GM18507 (cell line): ENCODE results near the gene SMAD3.
"Not testable (repeated sequence)": the region's sequence is repeated elsewhere in the genome, so short reads cannot be mapped to it uniquely, and the experiment has no call there.

ENCODE experiments used
- DNase-seq: peaks from one replicate; pipeline ENCODE4 v3.0.0; 2011; ENCODE audit warnings: low read depth; ENCODE audit not compliant: insufficient read length; ENCODE audit errors: extremely low spot score
- FAIRE-seq: peaks from 2 replicates; lab custom pipeline; 2011; peaks lifted over from hg19 to GRCh38; lab: Jason Lieb, UNC

SMAD3 gene

DNA sequence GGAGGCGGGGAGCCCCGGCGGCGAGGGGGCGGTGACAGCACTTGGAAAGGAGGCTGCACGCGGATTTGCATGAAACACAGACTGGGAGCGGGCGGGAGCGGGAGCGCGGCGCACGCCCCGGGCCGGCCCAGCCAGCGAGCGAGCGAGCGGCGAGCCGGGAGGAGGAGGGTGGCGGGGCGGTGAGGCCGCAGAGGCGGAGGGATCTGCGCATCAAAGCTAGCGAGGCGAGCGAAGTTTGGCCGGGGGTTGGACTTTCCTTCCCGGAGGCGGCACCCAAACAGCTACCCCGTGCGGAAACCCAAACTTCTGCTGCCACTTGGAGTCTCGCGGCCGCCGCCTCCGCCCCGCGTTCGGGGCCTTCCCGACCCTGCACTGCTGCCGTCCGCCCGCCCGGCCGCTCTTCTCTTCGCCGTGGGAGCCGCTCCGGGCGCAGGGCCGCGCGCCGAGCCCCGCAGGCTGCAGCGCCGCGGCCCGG, at the start of gene SMAD3:
TSS of gene SMAD3 (plus strand) at position 72 of the 475 bp plus-strand sequence. CDS start 553 bp downstream, outside the sequence.
- FAIRE-seq (peak; percentile 38), DNase-seq (peak; percentile 67)

GRCh38 chr15:67017311-67017710, 48.1 kb upstream of the SMAD3 start:
- DNase-seq = no peak
- no peak for FAIRE-seq

- no peak for DNase-seq
- no peak for FAIRE-seq
These were observed 47.4 kb upstream of the SMAD3 start for GRCh38 chr15:67018026-67018425.

GRCh38 chr15:67018441-67018840, 47.0 kb upstream of the SMAD3 start:
- DNase-seq = no peak
- no peak for FAIRE-seq

DNA sequence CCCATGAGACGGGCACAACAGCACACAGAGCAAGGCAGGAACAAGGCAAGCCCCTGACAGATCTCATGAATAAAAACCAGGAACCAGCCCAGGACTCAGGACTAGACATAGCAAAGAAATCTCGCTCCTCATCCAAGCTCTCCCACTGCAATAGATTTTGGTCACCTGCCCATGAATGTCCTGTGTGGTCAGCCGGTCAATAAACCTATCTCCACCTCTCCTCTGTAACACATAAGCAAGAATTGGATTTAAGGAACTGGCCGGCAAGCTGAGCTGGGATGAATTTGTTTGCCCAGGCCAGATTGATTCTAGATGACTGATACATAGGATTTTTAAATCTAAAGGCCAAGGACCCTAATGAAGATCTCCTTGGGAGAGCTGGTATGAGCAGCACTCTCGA, 46.3 kb upstream of the SMAD3 start:
- FAIRE-seq (no peak), DNase-seq (no peak)

DNA sequence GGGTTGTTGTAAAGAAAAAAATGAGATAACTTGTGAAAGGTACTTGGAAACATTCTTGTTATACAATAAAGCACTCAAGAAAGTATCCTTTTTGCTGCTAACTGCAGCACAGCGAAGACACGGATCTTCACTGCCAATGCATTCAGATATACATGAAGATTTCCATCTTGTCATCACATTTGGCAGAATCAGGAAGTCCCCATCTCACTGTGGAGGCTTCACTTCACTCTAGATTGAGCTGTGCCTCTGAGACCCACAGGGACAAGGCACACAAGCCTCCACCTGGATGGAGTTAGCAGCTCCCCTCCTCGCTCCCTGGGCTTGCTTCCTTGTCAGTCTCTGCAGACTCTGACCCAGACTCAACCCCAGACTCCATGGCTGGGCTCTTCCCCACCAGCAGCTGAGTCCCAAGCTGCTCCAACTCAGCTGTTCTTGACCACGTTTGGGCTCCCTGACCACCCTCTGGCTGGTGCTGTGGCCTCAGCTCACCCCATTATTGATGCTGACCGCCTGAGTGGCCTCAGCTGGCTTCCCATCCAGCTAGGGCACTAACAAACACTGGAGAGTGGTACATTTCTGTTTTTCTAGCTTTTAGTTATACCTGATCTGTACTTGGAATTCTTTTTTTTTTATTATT, 45.4 kb upstream of the SMAD3 start:
- DNase-seq = no peak

GRCh38 chr15:67020668-67021067, 44.7 kb upstream of the SMAD3 start:
- not testable (repeated sequence) for FAIRE-seq, DNase-seq

More for the DNA sequence above, 45.4 kb upstream of the SMAD3 start:
- FAIRE-seq = no peak

GRCh38 chr15:67021455-67021854, 43.9 kb upstream of the SMAD3 start:
- DNase-seq (no peak), FAIRE-seq (no peak)

DNA sequence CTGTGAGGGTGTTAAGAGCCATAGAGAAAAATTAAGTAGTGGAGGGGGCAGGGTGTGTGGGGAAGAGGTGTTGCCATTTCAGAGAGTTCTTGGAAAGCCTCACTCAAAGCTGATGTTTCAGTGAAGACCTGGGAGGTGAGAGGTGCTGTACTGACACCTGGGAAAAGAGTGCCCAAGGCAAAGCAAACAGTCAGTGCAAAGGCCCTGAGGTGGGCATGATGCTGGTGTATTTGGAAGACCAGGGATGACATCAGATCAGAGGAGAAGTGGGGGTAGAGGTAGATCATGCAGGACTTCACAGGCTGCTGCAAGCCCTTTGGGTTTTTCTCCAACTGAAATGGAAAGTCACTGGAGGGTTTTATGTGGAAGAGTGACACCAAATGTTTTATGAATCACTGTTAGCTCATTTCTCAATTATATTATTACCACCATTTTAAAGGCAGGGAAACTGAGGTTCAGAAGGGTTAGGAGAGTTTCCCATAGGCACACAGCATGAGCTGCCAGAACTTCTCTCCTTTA, 42.8 kb upstream of the SMAD3 start:
- FAIRE-seq (no peak), DNase-seq (no peak)

DNA sequence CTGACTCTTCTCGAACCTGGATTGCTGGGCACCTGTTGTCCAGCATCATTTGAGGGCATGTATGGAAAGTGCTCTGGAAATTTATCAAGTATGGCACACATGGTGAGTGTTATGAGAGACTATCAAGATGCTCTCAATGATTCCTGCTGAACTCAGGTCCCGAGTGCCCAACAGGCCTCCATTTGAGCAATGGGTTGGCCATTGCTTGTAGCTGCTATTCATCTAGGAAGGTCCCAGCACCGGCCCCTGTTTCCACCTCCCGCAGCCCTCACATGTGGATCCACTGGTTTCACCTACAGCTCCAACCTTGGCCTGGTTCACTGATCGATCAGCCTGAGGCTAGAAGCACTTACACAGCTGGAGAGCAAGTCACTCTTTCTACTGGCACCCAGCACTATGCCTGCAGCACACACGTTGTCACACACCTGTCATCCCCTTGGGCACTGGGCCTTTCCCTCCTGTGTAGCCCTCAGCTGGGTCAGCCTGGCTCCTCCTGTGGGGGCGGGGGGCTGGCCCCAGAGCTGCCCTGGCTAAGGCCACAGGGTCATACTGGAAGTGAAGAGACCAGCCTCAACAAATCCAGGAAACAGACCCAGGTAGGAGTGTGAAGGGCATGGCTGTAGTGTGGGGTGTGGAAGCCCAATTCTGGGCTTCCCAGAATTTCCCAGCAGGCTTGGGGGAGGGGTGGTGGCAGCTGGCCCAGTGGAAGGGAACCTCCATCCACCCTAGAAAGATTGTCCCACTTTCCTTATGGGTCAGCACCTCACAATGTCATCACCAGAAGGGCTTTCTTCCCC, 41.7 kb upstream of the SMAD3 start:
- no peak for DNase-seq
- FAIRE-seq = no peak

DNA sequence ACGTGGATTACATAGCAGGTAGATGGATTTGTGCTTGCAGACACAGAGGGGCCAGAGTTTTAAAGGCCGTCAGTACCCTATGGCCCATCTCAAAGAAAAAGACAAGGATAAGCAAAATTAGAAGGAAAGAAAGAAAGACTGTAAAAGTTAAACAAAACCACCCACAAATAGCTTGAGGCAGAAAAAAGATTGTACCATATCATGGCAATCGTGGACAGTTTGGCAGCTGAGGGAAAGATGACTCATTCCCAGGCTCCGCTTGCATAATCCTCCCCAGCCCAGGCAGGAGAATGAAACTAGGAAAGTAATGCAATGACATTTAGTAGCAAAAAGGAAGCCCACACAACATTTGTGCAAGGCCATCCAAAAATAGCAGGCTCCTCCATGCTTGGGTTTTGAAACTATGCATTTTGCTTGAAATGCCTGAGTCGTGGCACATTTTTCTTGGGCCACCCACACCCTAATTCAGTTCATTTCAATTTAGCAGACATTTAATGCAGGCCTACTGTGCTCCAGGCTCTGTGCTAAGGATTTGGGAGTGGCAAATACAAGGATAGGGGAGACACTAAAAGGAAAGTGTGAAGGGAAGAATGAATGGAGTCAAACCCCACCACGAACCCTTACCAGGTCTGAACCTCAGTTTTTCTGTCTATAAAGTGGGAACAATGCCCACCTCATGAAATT, 40.9 kb upstream of the SMAD3 start:
- DNase-seq (no peak), FAIRE-seq (no peak)

DNA sequence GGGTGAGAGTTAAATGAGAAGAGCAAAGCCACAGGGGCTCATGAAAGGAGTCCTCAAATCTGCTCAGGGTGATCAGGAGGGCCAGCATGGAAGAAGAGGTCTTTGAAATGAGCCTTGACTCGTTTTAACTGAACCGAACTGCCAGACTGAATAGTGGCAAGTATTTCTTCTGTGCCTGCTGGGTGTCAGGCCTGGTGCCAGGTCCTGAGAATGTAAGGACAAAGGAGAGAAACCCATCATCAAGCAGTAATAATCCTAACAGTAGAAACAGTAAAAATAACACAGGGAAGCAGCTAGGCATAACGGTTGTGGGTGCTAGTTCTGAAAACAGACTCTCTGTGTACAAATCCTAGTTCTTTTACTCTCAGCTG, 40.4 kb upstream of the SMAD3 start:
- DNase-seq (no peak), FAIRE-seq (no peak)

GRCh38 chr15:67025719-67026609, 39.4 kb upstream of the SMAD3 start:
- DNase-seq (no peak), FAIRE-seq (no peak)

DNA sequence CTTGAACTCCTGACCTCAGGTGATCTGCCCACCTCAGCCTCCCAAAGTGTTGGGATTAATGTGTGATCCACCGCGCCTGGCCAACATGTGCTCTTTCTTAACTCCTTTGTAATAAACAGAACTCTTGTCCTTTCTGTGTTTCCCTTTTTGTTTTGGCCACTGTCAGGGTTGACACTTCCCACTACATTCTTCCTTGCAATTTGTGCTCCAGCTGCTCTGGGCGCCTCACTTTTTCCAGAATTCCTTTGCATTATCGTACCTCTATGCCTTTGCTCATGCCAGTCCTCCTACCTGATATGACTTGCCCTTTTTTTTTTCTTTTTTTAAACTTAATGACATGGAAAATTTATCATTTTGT, 38.8 kb upstream of the SMAD3 start:
- no peak for FAIRE-seq
- DNase-seq = no peak

DNA sequence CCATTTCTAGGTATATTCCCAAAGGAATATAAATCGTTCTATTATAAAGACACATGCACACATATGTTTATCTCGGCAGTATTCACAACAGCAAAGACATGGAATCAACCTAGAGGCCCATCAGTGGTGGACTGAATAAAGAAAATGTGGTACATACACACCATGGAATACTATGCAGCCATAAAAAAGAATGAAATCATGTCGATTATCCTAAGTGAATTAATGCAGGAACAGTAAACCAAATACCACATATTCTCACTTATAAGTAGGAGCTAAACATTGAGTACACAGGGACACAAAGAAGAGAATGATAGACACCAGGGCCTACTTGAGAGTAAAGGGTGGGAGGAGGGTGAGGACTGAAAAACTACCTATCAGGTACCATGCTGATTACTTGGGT, 37.0 kb upstream of the SMAD3 start:
- DNase-seq, FAIRE-seq: not testable (repeated sequence)

- FAIRE-seq = no peak
- no peak for DNase-seq
These were observed 35.2 kb upstream of the SMAD3 start for GRCh38 chr15:67030036-67030762.

GRCh38 chr15:67031331-67031730, 34.1 kb upstream of the SMAD3 start:
- DNase-seq (no peak), FAIRE-seq (no peak)

DNA sequence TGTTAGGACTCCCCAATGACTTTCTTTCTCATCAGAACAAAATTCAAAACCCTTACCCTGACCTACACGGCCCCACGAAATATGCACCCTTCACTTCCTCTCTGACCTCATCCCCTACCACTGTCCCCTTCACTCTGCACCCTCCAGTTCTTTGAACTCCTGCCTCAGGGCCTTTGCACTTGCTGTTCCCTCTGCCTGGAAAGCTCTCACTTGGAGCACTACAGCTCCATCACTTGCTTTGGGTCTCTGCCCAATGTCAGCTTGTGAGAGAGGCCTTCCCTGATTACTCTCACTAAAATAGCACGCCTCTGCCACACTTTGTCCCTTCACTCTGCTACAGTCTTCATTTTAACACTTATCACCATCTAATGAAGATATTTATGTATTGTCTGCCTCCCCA, 32.8 kb upstream of the SMAD3 start:
- DNase-seq = no peak
- FAIRE-seq = no peak

GRCh38 chr15:67033012-67033411, 32.4 kb upstream of the SMAD3 start:
- FAIRE-seq = no peak
- DNase-seq = no peak
